NCI-H187 (cell line): Measurements from ENCODE around the gene GNPNAT1.
"Not testable (repeated sequence)": the region's sequence is repeated elsewhere in the genome, so short reads cannot be mapped to it uniquely, and the experiment has no call there.

Experiments
- DNase-seq, 2 experiments: peaks; one replicate each; lab custom pipeline; 2025; lab: John Stamatoyannopoulos, UW

GNPNAT1 gene

GRCh38 chr14:52729585-52729924, 61.9 kb downstream of the GNPNAT1 start:
- no peak for DNase-seq

GRCh38 chr14:52729035-52729434, 62.4 kb downstream of the GNPNAT1 start:
- not testable (repeated sequence) for DNase-seq

- not testable (repeated sequence) for DNase-seq
Observed at GRCh38 chr14:52727509-52727908, 63.9 kb downstream of the GNPNAT1 start.
